HG02970 (cell line): ENCODE results near the gene GRAMD4.
A peak's percentile ranks its signal among the peaks of the same experiment; 100 is the strongest.

Experiments used
- ATAC-seq: cut with Tn5 transposase; IDR thresholded peaks from one replicate; pipeline ENCODE4 v1.9.1; 2021; ENCODE audit warnings: mild to moderate bottlenecking, moderate library complexity, moderate number of reproducible peaks; ENCODE audit not compliant: unreplicated experiment, low FRiP score

The GRAMD4 gene, protein sequence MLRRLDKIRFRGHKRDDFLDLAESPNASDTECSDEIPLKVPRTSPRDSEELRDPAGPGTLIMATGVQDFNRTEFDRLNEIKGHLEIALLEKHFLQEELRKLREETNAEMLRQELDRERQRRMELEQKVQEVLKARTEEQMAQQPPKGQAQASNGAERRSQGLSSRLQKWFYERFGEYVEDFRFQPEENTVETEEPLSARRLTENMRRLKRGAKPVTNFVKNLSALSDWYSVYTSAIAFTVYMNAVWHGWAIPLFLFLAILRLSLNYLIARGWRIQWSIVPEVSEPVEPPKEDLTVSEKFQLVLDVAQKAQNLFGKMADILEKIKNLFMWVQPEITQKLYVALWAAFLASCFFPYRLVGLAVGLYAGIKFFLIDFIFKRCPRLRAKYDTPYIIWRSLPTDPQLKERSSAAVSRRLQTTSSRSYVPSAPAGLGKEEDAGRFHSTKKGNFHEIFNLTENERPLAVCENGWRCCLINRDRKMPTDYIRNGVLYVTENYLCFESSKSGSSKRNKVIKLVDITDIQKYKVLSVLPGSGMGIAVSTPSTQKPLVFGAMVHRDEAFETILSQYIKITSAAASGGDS

DNA sequence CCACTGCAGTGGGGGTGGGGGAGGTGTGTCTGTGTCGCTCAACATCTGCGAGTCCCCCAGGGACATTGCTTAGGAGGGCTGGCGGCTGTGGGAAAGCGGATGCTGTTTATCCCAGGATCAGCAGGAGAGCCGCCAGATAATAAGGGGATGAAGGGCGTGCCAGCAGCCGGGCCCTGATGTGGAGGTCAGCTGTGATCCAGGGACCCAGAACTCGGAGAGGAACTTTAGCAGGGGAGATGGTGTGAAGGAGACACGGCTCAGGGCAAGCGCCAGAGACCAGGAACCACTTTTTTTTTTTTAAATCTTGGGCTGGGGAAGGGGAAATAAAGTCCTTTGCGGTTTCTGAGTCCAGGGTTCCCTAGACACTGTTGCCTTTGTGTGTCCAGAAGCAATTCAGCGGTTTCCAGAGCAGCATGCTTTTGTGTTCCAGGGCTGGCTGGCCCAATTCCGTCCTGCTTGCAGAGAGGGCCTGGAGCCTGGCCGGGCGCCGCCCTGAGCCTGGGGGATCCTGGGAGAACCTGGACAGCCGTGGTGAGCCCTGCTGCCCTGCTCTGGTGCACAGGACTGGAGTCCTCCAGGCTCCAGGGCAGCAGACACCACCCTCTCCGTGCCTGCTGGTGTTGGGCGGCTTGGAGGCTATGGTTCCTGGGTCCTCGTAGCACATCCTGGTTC, at the start of gene GRAMD4:
Gene GRAMD4 (plus strand): TSS at position 557 of the 672 bp plus-strand sequence. CDS start 6,414 bp downstream, outside the sequence.
- ATAC-seq = no peak

DNA sequence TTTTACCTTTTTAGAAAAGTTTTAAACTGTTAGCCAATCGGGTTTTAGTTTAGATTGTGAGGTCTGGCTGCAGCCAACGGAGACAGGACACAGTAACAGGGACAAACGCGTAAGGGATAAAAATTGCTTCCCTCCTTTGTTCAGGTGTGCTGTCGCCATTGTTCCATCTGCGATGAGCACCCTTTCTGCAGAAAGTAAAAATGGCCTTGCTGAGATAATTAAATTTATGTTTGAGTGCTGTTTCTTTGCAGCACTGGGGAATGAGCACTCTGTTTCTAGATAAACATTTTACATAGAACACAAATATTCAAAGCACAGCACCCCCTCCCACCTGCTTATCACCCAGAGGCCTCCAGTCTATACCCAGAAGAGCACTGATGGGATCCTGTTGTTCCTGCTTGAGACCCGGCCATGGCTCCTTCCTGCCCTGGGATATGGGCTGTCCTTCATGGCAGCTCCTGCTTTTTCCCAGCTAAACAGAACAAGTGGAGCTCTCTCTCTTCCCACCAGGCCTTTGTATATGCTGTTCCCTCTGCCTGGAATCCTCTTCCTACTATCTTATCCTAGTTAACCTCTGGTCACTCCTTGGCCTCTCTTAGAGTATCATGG, 48.4 kb upstream of the GRAMD4 start:
- ATAC-seq = no peak

- no peak for ATAC-seq
Observed at GRCh38 chr22:46572911-46573780, 47.0 kb upstream of the GRAMD4 start.

- no peak for ATAC-seq
Observed at GRCh38 chr22:46573781-46574437, 46.3 kb upstream of the GRAMD4 start.

GRCh38 chr22:46574438-46574992, 45.7 kb upstream of the GRAMD4 start:
- no peak for ATAC-seq

DNA sequence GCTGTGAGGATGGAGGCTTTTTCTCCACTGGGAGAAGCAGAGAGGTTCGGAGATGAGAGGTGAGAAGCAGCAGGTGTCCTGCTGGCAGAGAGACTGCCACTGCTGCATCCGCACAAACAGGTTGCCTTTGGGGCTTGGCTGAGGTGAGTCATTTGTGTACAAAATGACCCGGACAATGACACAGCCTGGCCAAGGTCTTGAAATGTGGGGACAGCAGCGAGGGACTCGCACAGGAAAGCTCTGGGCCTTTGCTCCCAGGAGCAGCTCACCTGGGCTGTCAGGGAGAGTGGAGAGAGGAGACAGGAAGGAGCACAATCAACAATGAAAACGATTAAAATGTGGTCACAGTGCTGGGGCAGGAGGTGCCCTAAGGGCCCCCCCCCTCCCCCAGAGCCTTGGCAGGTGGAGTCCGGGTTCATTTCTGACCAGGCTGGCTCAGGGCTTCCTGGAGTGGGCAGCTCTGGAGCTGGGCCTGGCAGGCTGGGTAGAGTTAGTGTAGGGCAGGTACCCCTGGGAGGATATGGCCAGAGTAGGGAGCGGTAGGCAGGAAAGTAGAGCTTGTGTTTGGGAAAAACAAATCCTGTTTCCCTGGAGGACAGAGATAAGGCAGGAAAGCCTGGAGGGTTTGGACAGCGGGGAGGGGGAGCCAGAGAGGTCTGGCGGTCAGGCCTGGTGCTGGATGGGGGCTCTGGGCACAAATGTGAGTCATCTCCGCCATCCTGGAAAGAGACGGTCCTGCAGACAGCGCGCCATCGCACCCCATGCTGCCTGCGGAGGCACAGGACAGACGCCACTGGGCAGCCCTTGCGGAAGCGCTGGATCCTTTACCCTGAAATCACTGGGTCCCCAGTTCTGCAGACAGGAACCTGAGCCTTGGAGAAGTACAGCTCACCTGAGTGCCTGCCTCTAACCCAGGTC, 44.9 kb upstream of the GRAMD4 start:
- ATAC-seq = no peak

DNA sequence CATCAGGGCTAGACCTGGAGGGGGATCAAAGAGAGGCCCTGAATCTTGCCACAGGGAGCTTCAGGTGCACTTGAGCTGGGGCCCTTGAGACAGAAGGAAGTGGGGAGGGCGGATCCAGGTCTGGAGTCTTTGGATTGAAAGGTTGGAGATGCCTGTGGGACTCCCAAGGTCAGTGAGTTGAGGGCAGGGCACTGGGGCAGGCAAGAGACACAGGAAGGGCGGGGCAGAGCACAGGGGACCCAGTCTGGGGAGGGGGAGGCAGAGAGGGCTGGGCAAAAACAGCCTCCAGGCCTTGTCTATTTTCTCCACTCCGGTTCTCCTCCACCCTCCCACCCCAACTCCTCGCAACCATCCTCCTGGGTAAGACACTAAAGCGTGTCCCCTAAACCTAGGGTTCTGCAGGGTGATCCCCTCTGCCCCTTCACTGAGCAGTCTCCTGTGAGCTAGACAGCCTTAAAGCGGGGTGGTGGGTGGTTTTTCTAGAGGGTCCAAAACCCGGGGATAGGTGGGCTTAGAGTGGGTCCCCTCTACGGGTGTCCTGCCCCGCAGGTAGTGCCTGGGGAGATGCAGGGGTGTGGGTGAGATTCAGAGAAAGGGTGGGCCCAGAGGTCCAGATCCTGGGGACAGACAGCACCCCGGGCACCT, 44.2 kb upstream of the GRAMD4 start:
- ATAC-seq = no peak

DNA sequence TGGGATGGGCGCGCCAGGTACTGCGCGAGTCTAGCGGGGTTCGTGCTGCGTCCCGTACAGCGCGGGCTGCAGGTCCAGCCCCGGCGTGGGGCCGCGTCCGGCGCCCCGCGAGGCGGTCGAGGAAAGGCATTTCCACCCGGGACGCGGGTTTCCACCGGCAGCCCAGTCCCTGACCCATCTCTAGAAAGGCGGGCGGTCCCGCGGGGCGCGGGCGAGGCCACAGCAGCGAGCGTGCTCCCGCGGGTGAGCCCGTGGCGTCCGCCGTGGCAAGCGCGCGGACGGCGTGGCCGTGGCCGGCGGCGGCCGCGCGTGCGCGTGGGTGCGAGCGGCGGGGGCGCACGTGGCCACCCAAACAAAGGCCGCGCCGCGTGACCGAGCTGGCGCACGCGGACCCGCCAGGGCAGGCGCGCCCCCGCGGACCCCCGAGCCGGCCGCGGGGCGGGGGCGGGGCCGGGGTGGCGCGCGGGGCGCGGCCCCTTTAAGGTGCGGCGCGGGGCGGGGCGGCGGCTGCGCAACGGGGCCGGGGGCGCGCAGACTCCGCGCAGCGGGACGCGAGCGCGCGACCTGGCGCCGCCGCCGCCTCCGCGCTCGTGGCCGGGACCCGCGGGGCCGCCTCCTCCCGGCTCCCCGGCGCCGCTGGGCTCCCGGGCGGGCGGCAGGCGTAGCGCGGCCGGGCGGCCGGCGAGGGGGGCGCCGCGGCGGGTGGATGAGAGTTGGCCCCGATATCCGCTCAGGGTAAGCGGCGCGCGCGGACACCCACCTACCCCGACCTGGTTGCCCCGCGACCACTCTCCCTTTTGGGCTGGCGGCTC, 43.4 kb upstream of the GRAMD4 start:
- ATAC-seq = peak; percentile 61

GRCh38 chr22:46577368-46578249, 42.6 kb upstream of the GRAMD4 start:
- no peak for ATAC-seq

DNA sequence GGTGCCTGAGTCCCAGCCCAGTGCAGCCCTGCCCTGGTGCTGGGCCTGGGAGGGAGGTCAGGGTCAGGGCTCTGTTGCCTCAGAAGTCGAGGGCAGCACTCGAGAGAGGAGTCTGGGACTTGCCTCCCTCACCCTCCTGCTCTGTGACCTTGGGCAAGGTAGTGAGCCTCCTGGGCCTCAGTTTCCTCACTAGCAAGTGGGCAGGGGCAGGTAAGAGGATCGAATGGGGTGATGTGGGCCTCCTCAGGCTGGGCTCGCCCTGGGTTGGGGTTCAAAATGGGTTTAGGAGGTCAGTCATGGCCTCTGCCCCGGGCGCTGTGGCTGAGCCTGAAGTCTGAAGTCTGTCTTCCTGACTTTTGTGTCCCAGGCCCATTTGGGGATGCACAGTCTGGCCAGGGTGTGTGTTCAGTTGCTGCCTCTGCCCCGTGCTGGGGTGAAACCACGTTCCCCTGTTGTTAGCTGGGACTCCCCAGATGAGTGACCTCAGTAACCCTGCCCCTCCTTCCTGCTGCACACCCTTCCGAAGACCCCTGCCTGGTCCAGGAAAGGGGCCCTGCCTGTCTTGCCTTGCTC, 41.8 kb upstream of the GRAMD4 start:
- ATAC-seq = no peak

DNA sequence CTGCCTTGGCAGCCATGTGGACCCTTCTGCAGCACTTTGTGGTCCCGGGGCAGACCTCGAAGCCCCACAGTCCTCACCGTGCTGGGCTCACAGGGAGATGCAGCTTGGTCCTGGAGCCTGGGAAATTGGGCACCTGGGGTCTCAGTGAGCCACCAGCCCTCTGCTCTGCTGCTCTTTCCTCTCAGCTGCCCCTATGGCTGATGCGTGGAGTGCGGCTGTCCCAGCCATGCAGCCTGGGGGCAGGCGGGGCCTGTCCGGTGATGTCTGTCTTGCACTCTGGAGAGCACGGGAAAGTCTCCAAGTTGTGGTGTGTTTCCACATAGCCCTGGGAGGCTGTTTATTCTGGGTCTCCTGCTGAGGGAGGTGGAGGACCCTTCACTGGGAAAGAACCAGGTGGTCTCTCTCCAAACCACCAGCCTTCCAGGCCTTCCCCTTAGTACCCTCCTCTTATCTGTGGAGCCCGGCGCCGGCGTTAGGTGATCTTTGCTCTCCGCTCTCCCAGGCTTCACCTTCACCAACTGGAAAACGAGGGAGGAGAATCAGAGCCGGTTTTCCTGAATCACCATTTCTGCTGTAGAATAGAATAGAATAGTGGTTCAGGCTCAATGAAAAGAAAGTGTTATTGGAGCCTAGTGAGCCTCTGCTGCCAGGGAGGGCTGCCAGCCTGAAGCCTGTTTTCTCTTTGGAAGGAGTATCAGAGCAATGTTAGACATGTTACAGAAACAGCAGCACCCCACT, 41.2 kb upstream of the GRAMD4 start:
- ATAC-seq = no peak

- ATAC-seq = no peak
Observed at GRCh38 chr22:46579751-46580449, 40.3 kb upstream of the GRAMD4 start.

DNA sequence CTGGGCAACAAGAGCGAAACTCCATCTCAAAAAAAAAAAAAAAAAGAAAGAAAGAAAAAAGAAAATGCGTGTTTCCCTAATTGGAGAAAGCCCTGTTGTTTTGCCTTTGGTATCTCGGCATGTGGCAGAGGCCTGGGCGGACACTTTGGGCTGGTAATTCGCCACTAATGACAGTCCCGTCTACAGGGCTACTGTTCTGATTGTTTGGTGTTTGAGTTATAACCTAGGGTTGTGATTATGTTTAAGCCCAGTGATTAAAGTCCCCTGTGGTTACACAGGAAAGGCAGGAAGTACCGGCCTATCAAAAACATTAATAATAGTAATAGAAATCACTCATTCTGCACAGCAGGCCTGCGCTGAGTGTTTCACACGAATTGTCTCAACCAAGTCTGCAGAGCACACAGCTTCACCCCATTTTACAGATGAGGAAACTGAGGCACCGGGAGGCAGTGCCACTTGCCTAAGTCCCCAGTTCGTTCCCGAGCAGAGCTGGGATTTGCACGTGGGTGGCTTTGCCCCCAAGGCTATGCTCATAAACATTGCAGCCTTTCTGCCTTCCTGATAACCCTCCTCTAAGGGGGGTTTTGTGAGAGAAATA, 39.1 kb upstream of the GRAMD4 start:
- no peak for ATAC-seq
